Neural cell (in vitro differentiated cells): ENCODE data around the gene TIMM22. TPM values are rescaled to one million over a fixed set of nuclear protein-coding genes. Genes with fewer than 3 reads are reported as not detected.

ENCODE experiments used
- H2AFZ ChIP-seq: fragments of 200-600, 300-800 bp; sonication (generic), shearing (Covaris generic); 2 replicates; pipeline ENCODE4 v1.6.0; 2014; ENCODE audit warnings: low read depth, mild to moderate bottlenecking, antibody characterized with exemption, low read length, moderate library complexity
- H3F3A ChIP-seq: fragments of 200-600 bp; shearing (Covaris generic); 2 replicates; pipeline ENCODE4 v1.6.1; 2016; ENCODE audit warnings: mild to moderate bottlenecking, moderate library complexity, mixed read lengths, antibody characterized with exemption, low read length; ENCODE audit not compliant: insufficient read depth, poor library complexity, severe bottlenecking
- H3K27ac ChIP-seq: fragments of 200-600, 300-800 bp; sonication (generic), shearing (Covaris generic); 2 replicates; pipeline ENCODE4 v1.5.1; 2014; ENCODE audit warnings: mild to moderate bottlenecking, low read length, moderate library complexity
- H3K27me3 ChIP-seq: fragments of 300-800, 200-600 bp; sonication (generic), shearing (Covaris generic); 2 replicates; pipeline ENCODE4 v1.6.0; 2014; ENCODE audit warnings: mild to moderate bottlenecking, low read depth, low read length, moderate library complexity; ENCODE audit not compliant: insufficient read depth
- H3K36me3 ChIP-seq: fragments of 300-800, 200-600 bp; sonication (generic), shearing (Covaris generic); 2 replicates; pipeline ENCODE4 v1.5.1; 2014; ENCODE audit warnings: mild to moderate bottlenecking, antibody characterized with exemption, low read length, moderate library complexity; ENCODE audit not compliant: insufficient read depth
- H3K4me2 ChIP-seq: fragments of 300-800, 200-600 bp; sonication (generic), shearing (Covaris generic); 2 replicates; pipeline ENCODE4 v1.6.0; 2014; ENCODE audit warnings: mild to moderate bottlenecking, low read length
- H3K4me3 ChIP-seq: fragments of 300-800, 200-600 bp; sonication (generic), shearing (Covaris generic); 2 replicates; pipeline ENCODE4 v1.5.1; 2014; ENCODE audit warnings: mild to moderate bottlenecking, low read length, moderate library complexity
- H3K79me2 ChIP-seq: fragments of 200-600 bp; shearing (Covaris generic); replicated peaks from 2 replicates; pipeline ENCODE4 v1.6.0; 2014; ENCODE audit warnings: mild to moderate bottlenecking, low read length, moderate library complexity; ENCODE audit not compliant: insufficient read depth
- H3K9ac ChIP-seq: fragments of 300-800, 200-600 bp; sonication (generic), shearing (Covaris generic); 2 replicates; pipeline ENCODE4 v1.6.1; 2016; ENCODE audit warnings: mild to moderate bottlenecking, low read length, mixed read lengths
- H3K9me2 ChIP-seq: fragments of 200-600 bp; shearing (Covaris generic); 2 replicates; pipeline ENCODE4 v1.6.1; 2016; ENCODE audit warnings: mild to moderate bottlenecking, low read length, mixed read lengths; ENCODE audit not compliant: insufficient read depth
- H3K9me3 ChIP-seq: fragments of 200-600, 300-800 bp; sonication (generic), shearing (Covaris generic); 2 replicates; pipeline ENCODE4 v1.6.1; 2016; ENCODE audit warnings: mild to moderate bottlenecking, mixed run types, low read length, moderate library complexity, mixed read lengths
- H4K20me1 ChIP-seq: fragments of 200-600 bp; shearing (Covaris generic); 2 replicates; pipeline ENCODE4 v1.6.1; 2016; ENCODE audit warnings: mild to moderate bottlenecking, mixed run types; ENCODE audit not compliant: insufficient read depth
- EP300 ChIP-seq: fragments of 450-650 bp; conservative IDR thresholded peaks from 2 replicates; pipeline ENCODE4 v1.6.1; 2014; ENCODE audit warnings: antibody characterized with exemption, mild to moderate bottlenecking, moderate library complexity; ENCODE audit not compliant: poor library complexity, severe bottlenecking
- EZH2 ChIP-seq: fragments of 200-600, 300-800 bp; shearing (Covaris generic), sonication (generic); IDR thresholded peaks from 2 replicates; pipeline ENCODE4 v1.6.1; 2014; ENCODE audit warnings: antibody characterized with exemption, low read length, borderline replicate concordance, mild to moderate bottlenecking; ENCODE audit not compliant: insufficient read depth, poor library complexity, severe bottlenecking
- POLR2AphosphoS5 ChIP-seq: IDR thresholded peaks from 2 replicates; pipeline ENCODE4 v1.6.1; 2012
- RAD21 ChIP-seq: fragments of 450-650 bp; conservative IDR thresholded peaks from 2 replicates; pipeline ENCODE4 v1.6.1; 2014; ENCODE audit warnings: antibody characterized with exemption, mild to moderate bottlenecking, moderate library complexity
- SMC3 ChIP-seq: fragments of 450-650 bp; conservative IDR thresholded peaks from 2 replicates; pipeline ENCODE4 v1.6.1; 2014; ENCODE audit warnings: antibody characterized with exemption, mild to moderate bottlenecking, moderate library complexity; ENCODE audit not compliant: poor library complexity
- TAF1 ChIP-seq: IDR thresholded peaks from 2 replicates; pipeline ENCODE4 v1.6.1; 2012; ENCODE audit warnings: low read depth
- polyA plus RNA-seq: library from polyadenylated mRNA; depleted of rRNA; stranded (reverse); fragments of >200 nt; gene quantifications from 2 replicates; pipeline ENCODE4 v1.2.3, GENCODE V29; 2014
- small RNA-seq, 3 experiments: library from RNA; depleted of rRNA; stranded (forward); fragments of <200 nt; gene quantifications; one replicate each; pipeline ENCODE3, GENCODE V24; 2012
- TF ChIP-seq, protein P1 (sequence below): IDR thresholded peaks from 2 replicates; pipeline ENCODE4 v1.6.1; 2012; ENCODE audit warnings: borderline replicate concordance

Gene TIMM22
- polyA plus RNA-seq, 1 donor from 2014 or later, result 16.7 TPM

DNA sequence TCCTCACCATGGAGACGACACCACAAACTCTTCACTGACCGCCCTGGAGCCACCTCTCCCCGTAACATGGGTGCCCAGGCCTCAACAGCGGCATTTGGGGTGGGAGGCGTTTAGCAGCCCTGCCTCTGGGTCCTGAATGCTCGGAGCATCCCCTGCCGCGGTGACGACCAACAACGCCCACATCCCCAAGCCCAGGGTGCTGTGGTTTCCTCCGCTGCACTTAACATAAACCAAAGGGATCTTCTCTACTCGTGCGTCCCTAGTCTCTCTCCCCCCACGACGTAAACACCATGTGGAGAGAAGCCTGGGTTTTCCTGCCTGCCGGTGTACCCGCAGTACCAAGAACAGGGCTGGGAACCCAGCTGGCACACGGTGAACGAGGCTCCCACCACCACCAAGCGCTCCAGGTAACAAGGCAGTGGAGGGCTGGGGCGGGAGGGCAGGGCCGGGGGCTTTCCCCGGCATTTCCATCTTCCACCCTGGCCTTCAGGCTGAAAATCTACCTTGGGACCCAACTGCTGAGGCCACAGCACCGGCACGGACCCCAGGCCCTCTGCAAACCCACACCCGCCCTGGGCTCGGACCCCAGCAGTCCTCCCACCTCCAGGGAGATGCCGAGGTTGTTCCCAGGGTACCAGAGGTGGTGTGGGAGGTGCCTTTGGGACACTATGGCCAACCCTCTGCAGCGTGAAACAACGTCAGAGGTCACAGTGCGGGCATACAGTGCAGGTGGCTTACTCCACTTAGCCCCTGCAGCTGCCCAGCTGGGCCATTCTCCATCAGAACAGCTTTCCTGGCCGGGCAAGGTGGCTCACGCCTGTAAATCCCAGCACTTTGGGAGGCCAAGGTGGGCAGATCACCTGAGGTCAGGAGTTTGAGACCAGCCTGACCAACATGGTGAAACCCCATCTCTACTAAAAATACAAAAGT, 54.3 kb downstream of the TIMM22 start:
- H4K20me1 ChIP-seq, result no peaks in the 10 kb centered on the region
- no peaks in the 10 kb centered on the region for H3K36me3 ChIP-seq
- no peaks in the 10 kb centered on the region for H3K27me3 ChIP-seq
- H3K4me2 ChIP-seq, result no peak overlapping the region
- no peak overlapping the region for H3K4me3 ChIP-seq
- no peaks in the 10 kb centered on the region for H3K9me3 ChIP-seq
- no peak overlapping the region for H2AFZ ChIP-seq
- H3F3A ChIP-seq, result no peaks in the 10 kb centered on the region
- no peak overlapping the region for H3K9ac ChIP-seq
- TF ChIP-seq TAF1 (no peak), POLR2AphosphoS5 (no peak), RAD21 (no peak), SMC3 (no peak), EZH2 (no peak), EP300 (no peak)
- TF ChIP-seq, protein P1, sequence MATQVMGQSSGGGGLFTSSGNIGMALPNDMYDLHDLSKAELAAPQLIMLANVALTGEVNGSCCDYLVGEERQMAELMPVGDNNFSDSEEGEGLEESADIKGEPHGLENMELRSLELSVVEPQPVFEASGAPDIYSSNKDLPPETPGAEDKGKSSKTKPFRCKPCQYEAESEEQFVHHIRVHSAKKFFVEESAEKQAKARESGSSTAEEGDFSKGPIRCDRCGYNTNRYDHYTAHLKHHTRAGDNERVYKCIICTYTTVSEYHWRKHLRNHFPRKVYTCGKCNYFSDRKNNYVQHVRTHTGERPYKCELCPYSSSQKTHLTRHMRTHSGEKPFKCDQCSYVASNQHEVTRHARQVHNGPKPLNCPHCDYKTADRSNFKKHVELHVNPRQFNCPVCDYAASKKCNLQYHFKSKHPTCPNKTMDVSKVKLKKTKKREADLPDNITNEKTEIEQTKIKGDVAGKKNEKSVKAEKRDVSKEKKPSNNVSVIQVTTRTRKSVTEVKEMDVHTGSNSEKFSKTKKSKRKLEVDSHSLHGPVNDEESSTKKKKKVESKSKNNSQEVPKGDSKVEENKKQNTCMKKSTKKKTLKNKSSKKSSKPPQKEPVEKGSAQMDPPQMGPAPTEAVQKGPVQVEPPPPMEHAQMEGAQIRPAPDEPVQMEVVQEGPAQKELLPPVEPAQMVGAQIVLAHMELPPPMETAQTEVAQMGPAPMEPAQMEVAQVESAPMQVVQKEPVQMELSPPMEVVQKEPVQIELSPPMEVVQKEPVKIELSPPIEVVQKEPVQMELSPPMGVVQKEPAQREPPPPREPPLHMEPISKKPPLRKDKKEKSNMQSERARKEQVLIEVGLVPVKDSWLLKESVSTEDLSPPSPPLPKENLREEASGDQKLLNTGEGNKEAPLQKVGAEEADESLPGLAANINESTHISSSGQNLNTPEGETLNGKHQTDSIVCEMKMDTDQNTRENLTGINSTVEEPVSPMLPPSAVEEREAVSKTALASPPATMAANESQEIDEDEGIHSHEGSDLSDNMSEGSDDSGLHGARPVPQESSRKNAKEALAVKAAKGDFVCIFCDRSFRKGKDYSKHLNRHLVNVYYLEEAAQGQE, result no peak
- no peaks in the 10 kb centered on the region for H3K79me2 ChIP-seq
- H3K9me2 ChIP-seq, result no peaks in the 10 kb centered on the region
- no peak overlapping the region for H3K27ac ChIP-seq

Small RNA genes within 50 kb of the gene (small RNA-seq; reads per million reads assigned to genes)
- 0 to 2.1 (median 1.1) reads per million in 3 experiments for gene MIR3183

Other genes starting within 250 kb of the TIMM22 start
- 3.6 and 4.5 TPM in 2 replicates for gene GEMIN4, start 244.9 kb upstream of the TIMM22 start, polyA plus RNA-seq
- gene GLOD4, start 214.8 kb upstream of the TIMM22 start, polyA plus RNA-seq, result 231 and 235 TPM in 2 replicates
- 20.0 and 24.0 TPM in 2 replicates for gene MRM3, start 214.8 kb upstream of the TIMM22 start, polyA plus RNA-seq
- gene NXN, start 17.4 kb upstream of the TIMM22 start, polyA plus RNA-seq, result 14.8 and 17.9 TPM in 2 replicates
- gene ABR, start 182.9 kb downstream of the TIMM22 start, polyA plus RNA-seq, result 34.5 and 45.2 TPM in 2 replicates